GM10248 (cell line): Measurements from ENCODE around the gene RGSL1.

Source experiments
- CTCF ChIA-PET: fragments of 300-600 bp; sonication (Branson Sonifier 250); formaldehyde crosslinking; extraction: SDS; loops from one replicate; lab custom pipeline; 2021; ENCODE audit warnings: antibody characterized with exemption; lab: Yijun Ruan, JAX
- POLR2A ChIA-PET: fragments of 350-650 bp; sonication (Branson Sonifier 250); formaldehyde crosslinking; extraction: SDS; loops from one replicate; lab custom pipeline; 2020; ENCODE audit warnings: antibody characterized with exemption; lab: Yijun Ruan, JAX
- DNase-seq: peaks from one replicate; pipeline ENCODE4 v3.0.0; 2012; ENCODE audit errors: extremely low spot score
- TF ChIP-seq, protein P1 (sequence below): IDR thresholded peaks from 2 replicates; pipeline ENCODE4 v1.5.1; 2012; ENCODE audit warnings: mild to moderate bottlenecking, low read depth; ENCODE audit errors: extremely low read depth, missing control alignments, control extremely low read depth

RGSL1 gene

DNA sequence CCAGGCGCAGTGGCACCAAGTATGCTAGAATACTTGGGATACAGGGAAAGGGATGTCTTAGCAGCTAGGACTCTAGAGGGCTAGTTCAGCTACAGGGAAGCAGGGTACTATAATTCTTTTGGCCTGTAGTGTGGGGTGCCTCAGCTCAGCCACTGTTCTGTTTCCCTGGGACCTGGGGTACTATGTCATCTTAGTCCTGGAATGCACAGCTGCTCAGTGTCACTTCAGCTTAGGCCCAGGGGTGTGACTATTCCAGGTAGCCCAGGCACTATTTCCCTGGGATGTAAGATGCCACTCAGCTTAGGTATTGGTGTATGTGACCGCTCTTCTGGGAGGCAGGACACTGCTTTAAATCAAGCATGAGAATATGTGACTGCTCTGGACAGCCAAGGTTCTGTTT is 34.1 kb downstream of the RGSL1 start:
- DNase-seq, result no peak
- POLR2A ChIA-PET, result no interaction called here
- TF ChIP-seq, protein P1, sequence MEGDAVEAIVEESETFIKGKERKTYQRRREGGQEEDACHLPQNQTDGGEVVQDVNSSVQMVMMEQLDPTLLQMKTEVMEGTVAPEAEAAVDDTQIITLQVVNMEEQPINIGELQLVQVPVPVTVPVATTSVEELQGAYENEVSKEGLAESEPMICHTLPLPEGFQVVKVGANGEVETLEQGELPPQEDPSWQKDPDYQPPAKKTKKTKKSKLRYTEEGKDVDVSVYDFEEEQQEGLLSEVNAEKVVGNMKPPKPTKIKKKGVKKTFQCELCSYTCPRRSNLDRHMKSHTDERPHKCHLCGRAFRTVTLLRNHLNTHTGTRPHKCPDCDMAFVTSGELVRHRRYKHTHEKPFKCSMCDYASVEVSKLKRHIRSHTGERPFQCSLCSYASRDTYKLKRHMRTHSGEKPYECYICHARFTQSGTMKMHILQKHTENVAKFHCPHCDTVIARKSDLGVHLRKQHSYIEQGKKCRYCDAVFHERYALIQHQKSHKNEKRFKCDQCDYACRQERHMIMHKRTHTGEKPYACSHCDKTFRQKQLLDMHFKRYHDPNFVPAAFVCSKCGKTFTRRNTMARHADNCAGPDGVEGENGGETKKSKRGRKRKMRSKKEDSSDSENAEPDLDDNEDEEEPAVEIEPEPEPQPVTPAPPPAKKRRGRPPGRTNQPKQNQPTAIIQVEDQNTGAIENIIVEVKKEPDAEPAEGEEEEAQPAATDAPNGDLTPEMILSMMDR, result no peak
- CTCF ChIA-PET, result interaction anchor here (0.8 to 2.7 kb wide), 9 partner anchors 8 to 415 kb away, joined by 3 to 17 read pairs (median 4); no protein-coding TSS in a partner anchor

DNA sequence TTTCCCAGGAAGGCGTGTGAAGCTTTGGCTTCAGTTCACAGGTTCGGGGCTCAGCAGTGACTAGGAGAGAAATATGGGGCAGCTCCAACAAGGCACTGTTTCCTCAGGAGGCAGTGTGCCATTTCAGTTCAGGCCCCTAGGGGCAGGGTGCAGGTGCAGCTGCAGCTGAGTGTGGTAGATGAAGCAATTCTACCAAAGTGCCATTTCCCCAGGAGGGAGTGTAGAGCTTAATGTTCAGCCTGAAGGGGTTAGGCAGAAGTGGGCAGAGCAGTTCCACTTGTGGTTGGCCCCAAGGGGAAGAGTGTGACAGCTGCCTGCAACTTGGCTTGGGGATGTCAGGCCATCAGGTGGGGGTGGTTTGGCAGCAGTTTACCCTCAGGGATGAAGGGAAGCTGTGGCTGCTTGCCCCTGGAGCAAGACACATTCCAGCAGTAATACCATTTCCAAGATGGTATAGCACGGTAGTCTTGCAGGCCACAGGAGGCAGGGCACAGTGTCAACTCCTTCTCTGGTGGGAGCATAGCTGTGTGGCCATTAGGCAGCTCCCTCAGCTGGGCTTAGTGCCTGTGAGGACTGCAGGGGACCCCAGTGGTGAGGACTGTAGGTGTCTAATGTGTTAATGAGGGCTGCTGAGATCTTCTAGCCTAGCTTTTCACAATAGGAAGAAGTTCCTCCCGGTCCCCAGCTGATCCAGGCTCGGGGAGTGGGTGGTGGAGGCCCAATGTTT is 34.7 kb downstream of the RGSL1 start:
- DNase-seq, result peak; percentile 40
- POLR2A ChIA-PET, result no interaction called here
- TF ChIP-seq, protein P1, result peak; percentile 31

DNA sequence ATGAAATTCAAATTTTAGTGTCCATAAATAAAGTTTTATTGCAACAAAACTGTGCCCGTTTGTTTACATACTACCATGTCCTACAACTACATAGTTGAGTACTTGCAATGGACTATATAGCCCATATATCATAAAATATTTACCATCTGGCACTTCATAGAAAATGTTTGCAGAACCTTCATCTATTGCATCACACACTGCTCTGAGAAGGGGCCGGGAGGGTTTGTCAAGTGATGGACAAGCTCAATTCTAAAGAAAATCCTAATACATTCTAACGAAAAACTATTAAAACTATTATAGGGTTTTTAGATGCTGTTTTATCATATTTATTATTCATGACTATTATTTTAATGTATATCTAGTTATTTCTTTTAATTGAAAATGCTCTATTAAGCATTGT is 35.9 kb downstream of the RGSL1 start:
- no peak for DNase-seq
- TF ChIP-seq, protein P1, result no peak
- CTCF ChIA-PET, result interaction anchor here (1.9 to 2.7 kb wide), 2 partner anchors 9 to 13 kb away, joined by 4 to 17 read pairs; no protein-coding TSS in a partner anchor
- POLR2A ChIA-PET, result no interaction called here

More for the DNA sequence above, 34.7 kb downstream of the RGSL1 start:
- CTCF ChIA-PET, result interaction anchor here (0.8 to 2.7 kb wide), 13 partner anchors 7 to 416 kb away, joined by 3 to 17 read pairs (median 3); no protein-coding TSS in a partner anchor

DNA sequence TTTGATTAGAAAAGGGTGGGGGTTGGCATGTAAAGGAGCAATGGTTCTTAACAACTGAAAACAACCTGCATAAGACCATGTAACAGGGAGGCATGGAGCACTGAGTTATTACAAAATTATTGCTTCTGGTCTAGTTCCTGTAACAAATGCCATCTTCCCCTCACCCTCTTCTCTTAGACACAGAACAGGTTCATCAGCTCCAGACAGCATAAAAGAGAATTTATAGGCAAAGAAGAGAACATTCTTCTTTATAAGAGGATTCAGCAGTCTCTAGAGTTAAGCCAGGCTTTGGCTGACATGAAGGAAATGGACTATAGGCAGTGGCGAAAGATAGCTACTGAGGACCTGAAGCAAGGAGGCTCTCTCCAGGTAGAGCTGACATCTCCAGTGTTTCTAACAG is 38.9 kb downstream of the RGSL1 start:
- no peak for DNase-seq
- TF ChIP-seq, protein P1, result no peak
- POLR2A ChIA-PET, result no interaction called here
- CTCF ChIA-PET, result no interaction called here

DNA sequence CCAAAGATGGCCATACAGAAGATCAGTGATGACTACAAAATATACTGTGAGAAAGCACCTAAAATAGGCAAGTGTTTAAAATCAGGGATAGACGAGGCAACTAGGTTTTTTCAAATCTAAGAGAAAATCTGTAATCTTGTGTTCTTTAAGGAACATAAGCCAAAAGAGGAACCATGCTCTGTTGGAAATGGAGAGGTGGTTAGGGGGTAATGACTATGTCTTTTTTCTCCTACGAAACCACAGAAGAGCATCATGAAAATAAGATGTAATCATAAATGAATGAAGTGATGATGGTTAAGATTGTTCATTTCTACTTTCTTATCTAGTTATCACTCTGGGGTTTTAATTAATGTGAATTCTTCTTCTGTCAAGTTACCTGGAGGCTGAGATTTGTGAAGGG is 43.1 kb downstream of the RGSL1 start:
- ChIA-PET CTCF (interaction anchor here (1.4 kb wide), 1 partner anchor 9 kb away, joined by 4 read pairs; no protein-coding TSS in a partner anchor), POLR2A (no interaction called here)
- no peak for DNase-seq
- TF ChIP-seq, protein P1, result no peak

DNA sequence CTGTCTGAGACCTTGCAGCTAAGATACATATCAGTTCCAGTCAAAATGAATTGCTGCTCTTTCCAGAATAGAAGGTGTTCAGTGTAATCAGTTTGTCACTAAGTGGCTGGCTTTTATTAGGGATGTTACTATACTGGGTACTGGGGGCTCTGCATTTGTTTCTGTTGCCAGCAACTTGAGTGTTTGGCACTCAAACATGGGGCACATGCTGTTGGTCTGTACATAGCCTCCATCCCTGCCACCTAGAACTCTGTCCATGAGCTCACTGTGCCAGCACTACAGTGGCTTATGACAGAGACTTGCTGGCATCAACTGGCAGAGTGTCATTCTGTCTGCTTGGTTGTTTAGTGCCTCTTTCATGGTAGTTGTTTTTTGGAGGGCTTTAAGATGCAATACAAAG is 45.1 kb downstream of the RGSL1 start:
- CTCF ChIA-PET, result interaction anchor here (3.0 kb wide), 1 partner anchor 10 kb away, joined by 17 read pairs; no protein-coding TSS in a partner anchor
- POLR2A ChIA-PET, result no interaction called here
- TF ChIP-seq, protein P1, result no peak
- no peak for DNase-seq
